Osteocyte (in vitro differentiated cells): ENCODE data around the gene IL4I1. TPM values are rescaled to one million over a fixed set of nuclear protein-coding genes. Genes with fewer than 3 reads are reported as not detected.

Experiments used
- DNase-seq: peaks from one replicate; pipeline ENCODE4 v3.0.0; 2021; ENCODE audit warnings: mixed read lengths; ENCODE audit not compliant: unreplicated experiment; ENCODE audit errors: extremely low spot score
- H3K27ac Mint-ChIP-seq: one replicate; pipeline ENCODE4 v1.8.0; 2021; ENCODE audit warnings: mild to moderate bottlenecking, mixed read lengths; ENCODE audit not compliant: unreplicated experiment
- H3K27me3 Mint-ChIP-seq: one replicate; pipeline ENCODE4 v1.8.0; 2021; ENCODE audit warnings: mixed read lengths; ENCODE audit not compliant: unreplicated experiment
- H3K36me3 Mint-ChIP-seq: one replicate; pipeline ENCODE4 v1.8.0; 2021; ENCODE audit warnings: mixed read lengths; ENCODE audit not compliant: unreplicated experiment
- H3K4me1 Mint-ChIP-seq: one replicate; pipeline ENCODE4 v1.8.0; 2021; ENCODE audit warnings: mixed read lengths; ENCODE audit not compliant: unreplicated experiment
- H3K4me3 Mint-ChIP-seq: one replicate; pipeline ENCODE4 v1.8.0; 2021; ENCODE audit warnings: mild to moderate bottlenecking, moderate library complexity, mixed read lengths; ENCODE audit not compliant: unreplicated experiment
- H3K9me3 Mint-ChIP-seq: one replicate; pipeline ENCODE4 v1.8.0; 2021; ENCODE audit warnings: mixed read lengths; ENCODE audit not compliant: unreplicated experiment
- total RNA-seq: library from RNA; stranded (reverse); gene quantifications from 2 replicates; pipeline ENCODE4 v1.2.1, GENCODE V29; 2021
- TF ChIP-seq, protein P1 (sequence below): fragments of 200-600 bp; sonication (generic); IDR thresholded peaks from 2 replicates; pipeline ENCODE4 v1.5.0; 2021; ENCODE audit warnings: antibody characterized with exemption, mild to moderate bottlenecking, moderate library complexity

Gene IL4I1
- total RNA-seq, 1 donor from 2014 or later = not detected

DNA sequence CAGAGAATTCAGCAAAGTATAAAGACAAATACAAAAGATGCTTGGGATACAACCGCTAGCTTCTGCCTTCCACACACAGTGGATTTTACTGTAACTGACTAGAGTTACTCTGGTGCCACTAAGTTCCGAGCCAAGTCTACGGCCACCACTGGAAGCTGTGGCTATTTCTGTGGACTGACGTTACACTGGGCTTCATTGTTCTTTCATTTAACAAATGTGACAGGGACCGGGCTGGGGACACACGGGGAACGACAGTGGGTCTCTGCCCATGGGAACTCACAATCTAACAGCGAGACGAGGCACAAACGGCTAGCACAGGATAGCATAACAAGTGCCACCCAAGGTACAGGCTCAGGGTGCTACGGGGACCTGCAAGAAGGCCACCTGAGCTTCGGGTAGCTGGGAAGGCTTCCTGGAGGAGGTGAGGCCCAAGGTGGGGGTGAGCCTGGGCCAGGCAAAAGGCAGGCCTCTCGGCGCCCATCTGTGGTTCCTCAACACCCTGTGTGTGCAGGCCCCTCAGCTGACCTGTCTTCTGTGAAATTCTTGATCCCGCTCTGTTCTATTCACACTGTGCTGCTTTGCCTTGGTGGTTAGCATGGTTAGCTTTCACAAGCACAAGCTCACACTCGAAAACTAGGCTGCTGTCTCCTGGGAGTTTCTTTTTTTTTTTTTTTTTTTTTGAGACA, 10.3 kb upstream of the IL4I1 start:
- no peak overlapping the region for H3K4me3 Mint-ChIP-seq

DNA sequence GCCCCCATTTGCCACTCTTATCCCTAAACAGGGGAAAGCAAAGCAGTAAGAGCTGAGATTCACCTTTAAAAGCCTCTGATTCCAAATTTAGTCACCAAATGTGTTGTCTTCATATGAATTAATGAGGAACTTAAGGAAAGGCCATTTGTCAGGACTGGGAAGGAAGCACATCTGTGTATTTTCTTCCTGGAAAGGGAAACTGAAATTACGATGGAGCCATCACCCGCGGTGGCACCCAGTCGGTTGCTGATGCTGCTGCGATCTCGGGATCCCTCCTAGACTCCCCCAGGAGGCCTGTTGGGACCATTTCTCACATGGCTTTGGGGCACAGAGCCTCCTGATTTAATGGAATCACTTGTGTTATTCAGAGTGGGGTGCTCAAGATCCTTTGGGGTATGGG, 7.4 kb upstream of the IL4I1 start:
- Mint-ChIP-seq H3K27ac (no peak overlapping the region), H3K4me1 (no peaks in the 10 kb centered on the region), H3K27me3 (no peaks in the 10 kb centered on the region), H3K36me3 (peaks cover 9% of the 10 kb centered on the region), H3K4me3 (no peak overlapping the region), H3K9me3 (no peaks in the 10 kb centered on the region)
- no peak for DNase-seq
- TF ChIP-seq, protein P1, sequence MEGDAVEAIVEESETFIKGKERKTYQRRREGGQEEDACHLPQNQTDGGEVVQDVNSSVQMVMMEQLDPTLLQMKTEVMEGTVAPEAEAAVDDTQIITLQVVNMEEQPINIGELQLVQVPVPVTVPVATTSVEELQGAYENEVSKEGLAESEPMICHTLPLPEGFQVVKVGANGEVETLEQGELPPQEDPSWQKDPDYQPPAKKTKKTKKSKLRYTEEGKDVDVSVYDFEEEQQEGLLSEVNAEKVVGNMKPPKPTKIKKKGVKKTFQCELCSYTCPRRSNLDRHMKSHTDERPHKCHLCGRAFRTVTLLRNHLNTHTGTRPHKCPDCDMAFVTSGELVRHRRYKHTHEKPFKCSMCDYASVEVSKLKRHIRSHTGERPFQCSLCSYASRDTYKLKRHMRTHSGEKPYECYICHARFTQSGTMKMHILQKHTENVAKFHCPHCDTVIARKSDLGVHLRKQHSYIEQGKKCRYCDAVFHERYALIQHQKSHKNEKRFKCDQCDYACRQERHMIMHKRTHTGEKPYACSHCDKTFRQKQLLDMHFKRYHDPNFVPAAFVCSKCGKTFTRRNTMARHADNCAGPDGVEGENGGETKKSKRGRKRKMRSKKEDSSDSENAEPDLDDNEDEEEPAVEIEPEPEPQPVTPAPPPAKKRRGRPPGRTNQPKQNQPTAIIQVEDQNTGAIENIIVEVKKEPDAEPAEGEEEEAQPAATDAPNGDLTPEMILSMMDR = no peak

More for the DNA sequence above, 10.3 kb upstream of the IL4I1 start:
- H3K27ac Mint-ChIP-seq = no peak overlapping the region
- H3K9me3 Mint-ChIP-seq = no peaks in the 10 kb centered on the region
- no peaks in the 10 kb centered on the region for H3K4me1 Mint-ChIP-seq
- TF ChIP-seq, protein P1 = no peak
- H3K36me3 Mint-ChIP-seq = peaks cover 9% of the 10 kb centered on the region
- no peak for DNase-seq
- H3K27me3 Mint-ChIP-seq = no peaks in the 10 kb centered on the region

DNA sequence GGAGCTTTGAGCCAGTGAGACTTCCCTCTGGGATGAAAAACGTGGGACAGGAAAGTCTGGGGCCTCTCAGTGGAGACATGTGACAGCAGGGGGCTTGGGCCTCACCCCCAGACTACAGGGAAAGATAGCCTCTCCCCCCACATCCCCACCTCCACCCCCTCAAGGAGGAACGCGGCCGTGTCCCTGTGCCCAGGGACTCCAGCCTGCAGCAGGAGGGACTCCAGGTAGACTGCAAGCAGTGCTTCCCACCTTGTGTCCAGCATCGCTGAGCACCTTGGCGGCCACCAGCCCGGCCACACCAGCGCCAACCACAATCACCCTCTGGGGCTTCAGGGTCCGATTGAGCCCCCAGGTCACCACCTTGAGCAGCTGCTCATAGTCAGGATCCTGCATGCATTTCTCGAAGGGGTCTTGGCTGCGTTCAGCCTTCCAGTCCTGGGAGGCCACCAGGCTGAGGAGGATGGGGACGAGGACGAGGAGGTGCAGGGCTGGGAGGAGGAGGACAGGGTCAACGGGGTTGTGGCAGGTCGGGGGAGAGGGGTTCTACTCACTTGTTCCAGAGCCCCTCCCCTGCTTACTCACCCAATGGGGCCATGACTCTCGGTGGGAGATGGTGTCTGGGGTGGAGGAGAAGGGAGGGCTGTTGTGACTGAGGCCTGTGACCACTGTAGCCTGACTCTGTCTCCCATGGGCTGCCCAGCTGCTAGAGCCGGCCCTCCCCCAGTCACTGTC, 955 bp downstream of the IL4I1 start:
- DNase-seq = no peak
- Mint-ChIP-seq H3K4me1 (peaks cover 10% of the 10 kb centered on the region), H3K36me3 (no peaks in the 10 kb centered on the region), H3K27ac (no peak overlapping the region), H3K27me3 (peaks cover 6% of the 10 kb centered on the region), H3K9me3 (no peaks in the 10 kb centered on the region), H3K4me3 (no peak overlapping the region)
- TF ChIP-seq, protein P1 = no peak

DNA sequence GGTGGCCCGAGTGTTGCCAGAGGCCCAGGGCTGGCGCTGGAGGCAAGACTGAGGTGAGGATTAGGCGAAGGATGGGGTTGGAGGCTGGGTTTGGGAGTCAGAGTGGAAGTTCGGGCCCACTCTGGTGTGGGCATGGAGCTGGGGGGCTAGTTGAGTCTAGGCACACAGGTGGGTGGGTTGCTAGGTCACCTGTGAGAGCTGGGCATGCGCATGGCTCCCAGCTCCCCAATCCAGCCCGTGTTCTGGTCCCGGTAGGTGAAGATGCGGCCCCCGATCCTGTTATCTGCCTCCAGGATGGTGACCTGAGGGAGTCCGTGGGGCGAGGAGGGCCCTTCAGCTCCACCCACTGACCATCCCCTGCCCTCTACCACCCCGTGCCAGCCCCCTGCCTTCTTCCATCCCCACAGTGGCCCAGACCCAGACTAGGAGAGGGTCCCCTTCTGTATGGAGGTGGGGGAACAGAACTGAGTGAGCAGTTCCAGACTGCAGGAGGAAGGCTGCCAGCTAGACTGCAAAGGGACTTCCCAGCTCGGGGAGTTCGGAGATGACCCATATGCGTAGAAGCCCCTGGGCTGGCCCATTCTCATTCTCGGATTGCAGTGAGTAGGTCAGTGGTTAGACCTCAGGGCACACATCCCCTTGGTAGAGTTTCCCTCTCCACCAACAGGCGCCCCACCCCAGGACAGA, 1.7 kb downstream of the IL4I1 start:
- TF ChIP-seq, protein P1 = no peak
- Mint-ChIP-seq H3K27ac (no peak overlapping the region), H3K4me1 (peaks cover 13% of the 10 kb centered on the region), H3K4me3 (no peak overlapping the region), H3K36me3 (no peaks in the 10 kb centered on the region), H3K27me3 (peaks cover 6% of the 10 kb centered on the region), H3K9me3 (no peaks in the 10 kb centered on the region)
- DNase-seq = no peak
